HG02678 (cell line): ENCODE results near the gene CRAMP1.

Experiments used
- ATAC-seq: cut with Tn5 transposase; IDR thresholded peaks from one replicate; pipeline ENCODE4 v1.9.1; 2021; ENCODE audit warnings: mild to moderate bottlenecking, moderate library complexity; ENCODE audit not compliant: unreplicated experiment

CRAMP1 gene

DNA sequence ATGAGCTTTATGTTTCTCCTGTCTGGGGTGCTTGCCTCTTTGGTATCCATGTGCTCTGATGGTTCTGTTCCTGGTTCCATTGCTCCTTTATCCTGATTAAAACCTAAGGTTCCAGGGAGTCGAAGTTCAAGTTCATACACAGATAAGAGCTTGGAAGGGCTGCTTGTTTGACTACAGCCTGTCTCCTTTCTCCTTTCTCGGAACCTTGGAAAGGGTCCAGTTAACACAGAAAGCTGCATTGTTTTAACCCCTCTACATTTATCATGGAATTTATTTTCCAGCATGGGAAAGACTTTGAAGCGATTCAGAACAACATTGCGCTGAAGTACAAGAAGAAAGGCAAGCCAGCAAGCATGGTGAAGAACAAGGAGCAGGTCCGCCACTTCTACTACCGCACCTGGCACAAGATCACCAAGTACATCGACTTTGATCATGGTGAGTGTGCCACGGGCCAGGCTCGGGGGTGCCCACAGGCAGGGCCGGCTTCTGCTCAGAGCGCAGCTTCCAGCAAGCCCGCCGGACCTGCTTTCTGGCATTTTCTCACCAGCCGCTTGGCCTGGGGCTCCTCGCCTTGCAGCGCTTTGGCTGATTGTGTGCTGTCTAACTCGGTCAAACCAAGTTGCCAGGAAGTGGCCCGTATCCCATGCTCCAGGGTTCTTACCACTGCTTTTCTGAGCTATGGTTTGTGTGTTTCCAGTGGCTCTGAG is 19.9 kb downstream of the CRAMP1 start:
- no peak for ATAC-seq

DNA sequence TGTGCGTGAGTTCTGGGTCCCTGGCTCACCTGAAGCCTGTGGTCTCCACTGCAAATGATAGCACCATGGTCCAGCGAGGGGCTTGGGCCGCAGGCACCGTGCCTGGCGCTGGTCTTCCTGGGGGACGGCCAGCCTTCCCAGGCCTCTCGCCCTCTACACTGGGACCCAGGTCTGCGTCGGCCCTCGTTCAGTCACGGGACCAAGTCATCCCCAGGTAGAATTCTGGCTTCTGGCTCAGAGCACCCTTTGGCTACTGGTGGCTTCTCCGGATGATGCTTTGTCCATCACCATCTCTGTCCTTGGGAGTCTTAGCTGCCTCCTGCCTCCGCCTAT is 20.4 kb downstream of the CRAMP1 start:
- no peak for ATAC-seq

GRCh38 chr16:1633310-1633709 is 21.1 kb downstream of the CRAMP1 start:
- ATAC-seq = no peak

DNA sequence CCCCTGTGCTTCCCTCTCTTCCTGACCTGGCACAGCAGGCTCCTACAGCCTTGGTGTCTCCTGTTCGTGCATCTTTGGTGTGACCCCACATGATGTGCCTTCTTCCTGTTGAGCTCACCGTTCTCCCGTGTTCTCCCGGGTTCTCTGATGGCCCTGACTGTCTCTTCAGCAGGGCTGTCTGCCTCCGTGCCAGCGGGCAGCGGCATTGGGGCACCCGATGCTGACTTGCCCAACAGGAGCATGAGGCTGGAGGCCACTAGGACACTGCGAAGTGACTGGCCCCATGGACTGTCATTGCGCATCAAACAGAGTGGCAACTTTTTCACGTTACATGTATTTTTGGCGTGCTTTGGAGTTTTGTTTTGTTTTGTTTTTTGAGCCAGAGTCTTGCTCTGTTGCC is 22.4 kb downstream of the CRAMP1 start:
- no peak for ATAC-seq

DNA sequence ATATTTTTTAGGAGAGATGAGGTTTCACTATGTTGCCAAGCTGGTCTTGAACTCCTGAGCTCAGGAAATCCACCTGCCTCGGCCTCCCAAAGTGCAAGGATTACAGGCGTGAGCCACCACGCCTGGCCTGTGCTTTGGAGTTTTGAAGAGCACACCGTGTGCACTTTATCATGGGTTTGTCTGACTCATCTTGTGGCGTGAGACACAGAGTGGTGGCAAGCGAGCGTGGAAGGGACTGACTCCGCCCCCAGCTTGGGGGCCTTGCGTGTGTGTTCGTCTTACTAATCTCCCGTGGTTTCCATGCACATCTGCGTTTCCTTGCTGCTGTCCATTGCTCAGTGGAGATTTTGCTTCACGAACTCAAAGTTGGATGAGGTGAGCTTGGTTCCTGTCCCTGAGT is 22.9 kb downstream of the CRAMP1 start:
- ATAC-seq = no peak

- no peak for ATAC-seq
These were observed 25.4 kb downstream of the CRAMP1 start for GRCh38 chr16:1637526-1637925.

DNA sequence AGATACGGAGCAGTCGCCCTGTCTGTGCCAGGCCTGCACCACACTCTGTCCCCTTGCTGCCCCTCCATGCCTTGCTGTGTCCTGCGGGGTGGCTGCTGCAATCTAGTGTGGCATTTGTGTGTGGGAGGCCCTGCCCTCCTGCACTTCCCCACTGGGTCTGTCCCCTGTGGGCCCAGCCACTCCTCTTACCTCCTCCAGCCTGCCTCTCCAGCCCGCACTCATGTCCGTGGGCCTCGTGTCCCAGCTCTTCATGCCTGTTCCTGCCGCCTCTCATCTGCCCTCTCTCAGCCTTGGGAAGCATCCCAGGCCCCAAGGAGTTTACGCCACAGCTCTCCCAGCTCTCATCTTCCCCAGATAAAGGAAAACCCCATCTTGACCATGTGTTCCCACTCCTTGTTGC is 26.6 kb downstream of the CRAMP1 start:
- no peak for ATAC-seq

DNA sequence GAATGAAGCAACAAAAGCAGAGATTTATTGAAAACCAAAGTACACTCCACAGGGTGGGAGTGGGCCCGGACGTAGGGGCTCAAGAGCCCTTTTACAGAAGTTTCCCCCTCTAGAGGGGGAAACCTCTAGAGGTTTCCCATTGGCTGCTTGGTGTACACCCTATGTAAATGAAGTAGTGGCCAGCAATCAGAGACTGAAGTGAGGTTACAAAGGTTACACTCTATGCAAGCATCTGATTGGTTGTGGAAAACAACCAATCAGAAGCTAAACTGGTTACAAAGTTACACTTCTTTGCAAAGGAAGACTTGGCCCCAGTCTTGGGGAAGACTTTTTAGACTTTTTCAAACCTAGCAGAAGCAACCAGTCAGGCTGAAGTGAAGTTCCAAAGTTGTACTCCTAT is 27.1 kb downstream of the CRAMP1 start:
- no peak for ATAC-seq

GRCh38 chr16:1639860-1640259 is 27.7 kb downstream of the CRAMP1 start:
- ATAC-seq = no peak

DNA sequence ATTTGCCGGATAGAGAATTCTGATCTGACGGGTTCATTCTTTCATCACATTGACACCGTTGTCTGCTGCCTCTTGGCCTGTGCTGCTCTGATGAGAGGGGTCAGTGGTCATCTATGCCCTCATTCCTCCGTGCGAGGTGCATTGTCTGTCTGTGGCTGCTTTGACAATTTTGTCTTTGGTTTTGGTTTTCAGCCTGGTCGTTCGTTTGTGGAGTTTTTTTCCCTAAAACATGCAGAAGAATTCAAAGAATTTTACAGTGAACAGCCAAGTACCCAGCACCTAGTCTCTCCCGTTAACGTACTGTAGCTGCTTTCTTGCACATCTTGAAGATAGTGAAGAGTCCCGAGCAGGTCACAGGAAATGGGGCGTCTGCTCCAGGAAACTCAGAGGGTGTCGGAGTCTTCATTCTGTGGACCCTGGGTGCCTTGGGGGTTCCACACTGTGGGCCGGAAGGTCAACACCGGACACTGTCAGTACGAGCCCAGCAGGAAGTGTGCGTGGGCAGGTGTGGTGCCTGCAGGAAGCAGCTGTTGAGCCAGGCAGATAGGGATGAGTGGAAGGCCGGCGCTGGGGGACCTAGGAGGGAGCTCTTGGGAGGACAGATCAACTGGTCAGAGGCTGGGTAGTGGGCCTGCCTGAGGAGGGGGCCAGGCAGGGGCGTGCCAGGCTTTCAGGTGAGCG is 28.2 kb downstream of the CRAMP1 start:
- no peak for ATAC-seq

GRCh38 chr16:1641261-1641660 is 29.1 kb downstream of the CRAMP1 start:
- no peak for ATAC-seq

- no peak for ATAC-seq
These were observed 30.0 kb downstream of the CRAMP1 start for GRCh38 chr16:1642148-1642547.

GRCh38 chr16:1642753-1643152 is 30.6 kb downstream of the CRAMP1 start:
- no peak for ATAC-seq

GRCh38 chr16:1643521-1643920 is 31.4 kb downstream of the CRAMP1 start:
- ATAC-seq = no peak

- ATAC-seq = no peak
These were observed 33.9 kb downstream of the CRAMP1 start for GRCh38 chr16:1645914-1646525.

DNA sequence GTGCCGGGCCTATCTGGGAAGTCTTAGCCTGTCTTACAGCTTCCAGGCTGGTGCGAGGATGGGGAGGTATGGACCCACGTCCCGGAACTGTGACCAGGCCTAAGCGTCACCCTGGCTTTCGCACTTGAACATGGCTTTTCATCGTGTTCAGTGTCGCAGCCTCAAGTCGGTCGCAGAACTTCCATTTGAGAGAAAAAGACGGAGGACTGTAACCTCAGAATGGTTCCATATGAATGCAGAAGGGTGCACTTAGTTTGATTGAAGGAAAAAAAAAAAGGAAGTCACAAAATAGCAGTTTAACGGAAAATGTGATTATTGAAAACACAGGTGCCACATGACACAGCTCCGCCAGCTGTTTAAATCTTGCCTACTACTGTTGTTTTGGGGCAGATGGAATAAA is 35.7 kb downstream of the CRAMP1 start:
- ATAC-seq = no peak

DNA sequence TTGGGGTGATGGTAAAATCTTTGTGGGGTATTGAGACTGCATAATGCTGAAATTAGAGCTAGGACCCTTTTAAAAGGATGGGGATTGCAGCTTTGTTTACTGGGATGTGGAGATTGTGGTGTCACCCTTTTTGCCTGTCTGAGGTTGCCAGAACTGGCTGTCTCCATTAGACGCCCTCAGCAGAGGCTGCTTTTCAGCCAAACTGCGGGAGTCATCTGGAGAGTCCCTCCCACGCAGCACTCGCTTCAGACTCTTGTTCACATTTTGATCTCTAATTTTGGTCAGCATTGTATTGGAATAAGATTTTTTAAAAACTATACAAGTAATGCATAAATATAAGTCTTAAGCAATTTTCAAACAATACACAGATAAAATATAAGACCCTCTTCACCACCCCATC is 38.0 kb downstream of the CRAMP1 start:
- ATAC-seq = no peak

GRCh38 chr16:1651094-1651973 is 39.2 kb downstream of the CRAMP1 start:
- no peak for ATAC-seq

DNA sequence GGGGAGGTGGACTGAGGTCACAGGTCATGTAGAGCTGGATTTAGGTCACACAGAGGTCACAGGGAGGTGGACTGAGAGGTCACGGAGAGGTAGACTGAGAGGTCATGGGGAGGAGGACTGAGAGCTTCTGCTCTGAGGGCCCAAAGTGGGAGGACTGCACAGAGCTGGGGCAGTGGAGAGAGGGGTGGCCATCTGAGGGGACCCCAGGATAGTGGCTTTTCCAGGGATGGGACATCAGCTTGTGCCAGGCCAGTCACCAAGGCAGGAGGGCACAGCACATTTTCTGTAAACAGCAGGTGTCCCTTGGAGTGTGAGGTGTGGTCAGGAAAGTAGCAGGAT is 39.8 kb downstream of the CRAMP1 start:
- ATAC-seq = no peak

- ATAC-seq = no peak
These were observed 40.9 kb downstream of the CRAMP1 start for GRCh38 chr16:1653023-1653422.

DNA sequence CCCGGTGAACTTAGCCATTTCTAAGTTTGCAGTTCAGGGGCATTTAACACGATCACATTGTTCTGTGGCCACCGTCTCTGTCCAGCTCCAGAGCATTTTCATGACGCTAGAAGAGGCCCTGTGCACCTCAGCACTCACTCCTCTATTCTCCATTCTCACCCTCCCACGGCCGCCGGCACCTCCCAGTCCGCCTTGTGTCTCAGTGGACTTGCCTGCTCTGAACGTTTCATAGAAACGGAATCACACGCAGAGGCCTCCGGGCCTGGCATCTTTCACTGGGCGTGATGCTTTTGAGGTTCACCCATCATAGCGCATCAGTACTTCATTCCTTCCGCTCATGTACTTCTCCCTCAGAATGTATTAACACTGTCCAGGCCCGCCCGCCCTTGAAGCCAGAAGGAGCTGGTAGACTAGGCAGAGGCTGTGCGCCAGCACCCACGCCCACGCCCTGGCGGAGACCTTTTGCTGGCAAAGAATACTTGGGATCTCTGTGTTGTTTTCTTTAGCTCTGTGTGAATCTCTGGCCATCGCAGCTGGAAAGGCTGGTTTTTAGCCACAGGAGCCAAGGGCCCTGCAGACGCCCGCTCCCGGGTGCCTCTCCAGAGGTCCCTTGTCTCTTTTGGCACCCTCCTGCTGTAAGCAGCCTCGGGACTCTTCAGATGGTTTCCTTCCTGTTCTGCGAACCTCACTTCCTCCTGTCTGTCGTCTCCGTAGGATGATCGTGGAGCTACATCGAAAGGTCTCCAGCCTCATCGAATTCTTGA is 42.5 kb downstream of the CRAMP1 start:
- no peak for ATAC-seq
